ENCODE measurements around the gene RELN.

RELN gene

DNA sequence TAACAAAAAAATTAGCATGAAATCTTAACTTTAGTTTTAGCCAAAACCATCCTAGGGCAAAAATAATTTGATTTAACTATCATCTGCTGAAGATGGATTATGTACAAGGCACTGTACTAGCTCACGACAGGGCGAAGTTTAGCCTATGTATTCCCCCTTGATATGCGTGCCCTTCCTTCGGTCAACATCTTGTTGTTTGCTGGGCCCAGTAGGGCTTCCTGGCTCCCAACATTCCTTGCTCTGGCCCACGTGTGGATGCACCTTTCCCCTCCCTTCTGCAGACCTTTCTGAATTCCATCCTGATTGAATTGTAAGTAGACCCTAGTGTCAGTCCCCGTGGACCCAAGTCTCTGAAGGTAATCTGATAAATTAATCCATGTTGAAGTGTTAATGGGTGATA, 212.0 kb downstream of the RELN start:
- no peak for DNase-seq

- DNase-seq, result no peak
Measured at GRCh38 chr7:103773726-103774125, 215.7 kb downstream of the RELN start.

DNA sequence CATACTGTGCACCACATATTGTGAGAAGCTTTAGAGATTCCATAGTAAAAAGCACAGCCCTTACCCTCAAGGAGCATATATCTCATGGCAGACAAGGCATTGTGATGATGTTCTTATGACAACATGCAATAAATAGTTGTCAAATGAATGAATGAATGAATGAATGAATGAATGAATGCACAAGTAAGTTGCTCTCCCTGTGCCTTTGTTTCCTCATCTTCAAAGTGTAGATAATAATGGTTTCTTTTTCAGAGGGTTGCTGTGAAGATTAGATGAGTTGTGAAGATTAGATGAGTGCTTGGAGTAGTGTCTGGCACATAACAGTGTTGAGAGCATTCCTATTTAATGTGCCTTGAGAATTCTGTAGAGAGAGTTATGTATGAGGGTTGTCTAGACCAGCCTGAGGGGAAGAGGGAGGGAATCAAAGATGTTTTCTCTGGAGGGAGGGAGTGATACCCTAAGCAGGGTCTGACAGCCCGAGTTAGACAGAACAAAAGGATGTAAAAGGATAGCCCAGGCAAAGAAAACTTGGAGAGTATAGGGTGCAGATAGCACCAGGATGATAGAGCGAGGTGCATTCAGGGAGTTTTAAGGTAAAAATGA, 217.2 kb downstream of the RELN start:
- DNase-seq, result no peak

DNA sequence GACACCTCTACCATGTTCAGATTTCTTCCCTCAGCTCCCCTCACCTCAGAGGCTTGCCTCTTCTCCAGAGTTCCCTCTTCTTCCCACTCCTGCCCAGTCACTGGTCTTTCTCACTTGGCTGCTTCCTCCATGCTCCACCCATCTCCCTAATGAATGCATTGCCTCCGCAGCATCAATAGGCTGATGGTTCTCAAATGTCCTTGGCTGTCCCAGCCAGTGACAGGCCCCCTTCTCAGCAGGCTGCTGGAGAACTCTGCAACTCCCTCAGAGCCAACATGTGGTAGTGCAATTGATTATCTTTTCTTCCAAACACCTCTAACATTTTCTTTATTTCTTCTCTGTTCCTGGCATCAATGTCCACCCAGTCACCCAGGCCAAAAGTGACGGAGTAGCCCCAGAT, 218.2 kb downstream of the RELN start:
- no peak for DNase-seq

- DNase-seq, result no peak
Measured at GRCh38 chr7:103766660-103767059, 222.8 kb downstream of the RELN start.

- no peak for DNase-seq
Measured at GRCh38 chr7:103765901-103766300, 223.6 kb downstream of the RELN start.

GRCh38 chr7:103764901-103765300, 224.6 kb downstream of the RELN start:
- DNase-seq, result no peak

DNA sequence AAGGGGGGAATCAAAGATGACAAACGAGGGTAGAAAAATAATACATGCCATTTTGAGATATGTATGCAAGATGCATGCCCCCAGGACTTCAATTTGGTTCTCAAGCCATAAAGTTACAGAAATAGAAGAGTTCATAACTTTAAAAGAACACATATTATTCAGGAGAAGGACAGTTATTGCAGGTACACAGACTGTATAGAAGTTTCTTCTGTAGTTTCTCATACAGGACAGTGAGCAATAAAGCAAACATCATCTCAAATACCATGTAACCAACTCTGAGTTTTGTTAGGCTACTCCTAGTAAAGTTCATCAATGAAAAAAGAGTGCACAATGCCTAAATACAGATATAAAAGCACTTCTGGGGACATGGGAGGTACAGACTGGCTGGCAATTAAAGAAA, 226.6 kb downstream of the RELN start:
- no peak for DNase-seq

DNA sequence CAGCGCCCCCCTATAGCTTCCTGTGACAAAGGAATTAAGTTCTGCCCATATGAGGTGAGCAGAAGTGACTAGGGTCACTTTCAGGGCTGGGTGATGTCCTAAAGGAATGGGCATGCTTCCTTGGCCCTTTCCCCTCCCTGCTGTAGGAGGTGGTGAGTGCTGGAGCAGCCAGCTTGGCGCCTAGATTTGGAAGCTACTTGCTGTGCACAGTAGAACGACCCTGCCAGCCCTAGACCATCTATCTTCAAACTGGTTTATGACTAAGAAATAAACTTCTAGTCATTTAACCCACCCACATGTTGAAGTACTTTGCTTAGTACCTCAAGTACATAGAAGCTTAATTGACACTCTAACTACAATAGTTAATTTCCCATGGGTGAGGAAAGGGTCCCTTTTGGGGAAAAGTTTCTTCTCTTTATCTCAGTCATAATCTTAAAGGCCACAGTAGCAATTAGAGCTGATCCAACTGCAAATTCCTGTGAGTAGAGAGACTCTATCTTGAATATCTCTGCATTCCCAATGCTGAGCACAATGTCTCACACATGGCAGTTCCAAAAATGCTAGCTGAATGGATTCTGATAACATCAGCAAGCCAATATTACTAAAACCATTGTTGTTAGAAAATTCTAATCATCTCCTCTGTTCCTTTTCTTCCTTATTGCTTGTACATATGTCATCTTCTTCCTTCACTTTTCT, 227.2 kb downstream of the RELN start:
- DNase-seq, result no peak

DNA sequence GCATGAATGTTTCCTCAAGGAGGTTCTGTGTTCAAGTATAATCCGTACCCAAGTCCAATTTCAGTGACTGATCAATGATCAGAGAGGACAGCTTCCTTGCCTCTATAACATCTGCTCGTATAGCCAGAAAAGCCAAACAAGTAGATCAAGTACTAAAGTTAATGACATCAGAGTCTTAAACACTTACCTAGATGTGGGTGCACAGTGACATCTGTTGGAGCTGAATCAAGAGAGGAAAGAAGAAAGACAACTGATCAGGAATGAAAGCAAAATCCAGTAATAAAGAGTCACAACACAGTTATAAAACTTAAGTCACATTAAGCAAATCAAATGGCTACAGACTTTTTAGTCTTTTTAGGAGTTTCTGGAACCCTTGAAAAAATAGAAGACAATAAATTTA, 236.5 kb downstream of the RELN start:
- DNase-seq, result no peak

GRCh38 chr7:103751311-103751880, 238.1 kb downstream of the RELN start:
- no peak for DNase-seq

GRCh38 chr7:103748680-103749079, 240.8 kb downstream of the RELN start:
- DNase-seq, result no peak

DNA sequence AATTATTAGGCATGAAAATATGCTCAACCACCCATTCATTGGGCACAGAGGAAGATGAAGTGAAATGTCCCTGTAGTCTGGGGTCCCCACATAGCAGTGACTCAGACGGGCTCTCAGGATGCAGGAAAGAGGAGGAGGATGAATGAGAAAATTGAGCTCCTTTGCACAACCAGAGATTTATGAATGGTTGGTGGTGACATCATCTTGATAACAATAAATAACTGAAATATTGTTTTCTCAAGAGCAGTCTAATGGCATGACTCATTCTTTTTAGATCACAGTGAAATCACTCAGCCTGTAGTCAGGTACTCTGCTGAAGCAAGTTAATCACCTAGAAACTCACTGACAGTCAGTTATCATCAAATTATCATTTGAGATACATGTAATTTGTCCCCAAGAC, 254.1 kb downstream of the RELN start:
- no peak for DNase-seq

DNA sequence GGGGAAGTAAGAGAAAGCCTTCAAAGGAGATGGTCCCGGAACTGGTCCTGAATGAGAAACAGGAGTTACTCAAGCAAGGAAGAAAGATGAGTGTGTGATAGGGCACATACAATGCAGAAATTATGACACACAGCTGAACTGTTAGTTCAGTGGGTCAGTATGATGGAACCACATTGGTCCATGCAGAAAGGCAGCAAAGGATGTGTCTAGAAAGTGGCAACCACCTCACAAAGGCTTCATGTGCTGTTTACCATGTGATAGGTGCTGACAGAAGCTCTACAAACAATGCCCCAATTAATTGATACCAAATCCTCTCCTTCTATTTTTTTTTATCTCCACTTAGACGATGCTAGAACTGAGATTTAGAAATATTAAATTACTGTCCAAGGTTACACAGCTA, 258.3 kb downstream of the RELN start:
- DNase-seq, result no peak

DNA sequence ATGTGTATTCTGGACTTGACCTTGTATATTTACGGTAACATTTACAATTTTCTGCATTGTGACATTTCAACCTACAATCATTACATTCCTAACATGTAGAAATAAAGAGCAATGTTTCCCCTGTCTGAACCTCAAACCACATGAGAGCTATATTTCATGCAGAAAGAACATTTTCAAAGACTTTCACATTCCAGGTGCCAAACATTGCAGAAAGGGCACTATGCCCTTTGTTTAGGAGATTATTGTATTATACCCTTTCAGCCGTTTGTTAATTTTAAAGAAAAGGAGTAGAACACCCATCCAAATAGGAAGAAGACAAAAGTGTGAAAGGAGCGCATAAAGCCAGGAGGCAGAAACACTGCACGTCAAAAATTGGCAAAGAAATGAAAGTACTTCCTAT, 260.4 kb downstream of the RELN start:
- DNase-seq, result no peak

DNA sequence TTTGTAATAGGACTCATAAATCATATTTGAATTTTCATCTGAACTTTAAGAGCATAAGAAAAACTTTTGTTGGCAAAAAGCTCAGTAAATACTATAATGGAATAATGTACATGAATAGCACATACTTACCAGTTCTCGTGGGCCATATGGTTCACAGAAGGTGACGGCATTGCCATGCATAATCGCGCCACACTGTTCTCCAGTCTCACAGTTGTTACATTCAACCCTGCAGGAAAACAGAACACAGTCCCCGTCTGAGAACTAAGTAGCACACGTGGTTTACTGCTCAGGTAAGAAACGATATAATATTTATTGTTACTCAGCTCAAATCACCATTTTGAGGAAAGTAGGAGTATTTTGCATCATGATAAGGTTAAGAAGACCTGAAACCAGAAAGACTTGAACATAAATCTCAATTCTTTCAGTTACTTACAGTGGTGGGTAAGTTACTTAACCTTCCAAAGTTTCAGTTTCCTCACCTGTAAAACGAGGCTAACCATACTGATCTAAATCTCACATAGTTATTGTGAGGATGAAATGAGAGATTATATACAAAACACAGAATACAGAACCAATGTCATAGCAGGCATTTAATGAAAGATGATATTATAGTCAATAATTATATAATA, 261.4 kb downstream of the RELN start:
- no peak for DNase-seq

- no peak for DNase-seq
Measured at GRCh38 chr7:103719070-103719469, 270.4 kb downstream of the RELN start.

GRCh38 chr7:103718482-103719061, 270.9 kb downstream of the RELN start:
- no peak for DNase-seq

GRCh38 chr7:103717574-103717973, 271.9 kb downstream of the RELN start:
- DNase-seq, result no peak

DNA sequence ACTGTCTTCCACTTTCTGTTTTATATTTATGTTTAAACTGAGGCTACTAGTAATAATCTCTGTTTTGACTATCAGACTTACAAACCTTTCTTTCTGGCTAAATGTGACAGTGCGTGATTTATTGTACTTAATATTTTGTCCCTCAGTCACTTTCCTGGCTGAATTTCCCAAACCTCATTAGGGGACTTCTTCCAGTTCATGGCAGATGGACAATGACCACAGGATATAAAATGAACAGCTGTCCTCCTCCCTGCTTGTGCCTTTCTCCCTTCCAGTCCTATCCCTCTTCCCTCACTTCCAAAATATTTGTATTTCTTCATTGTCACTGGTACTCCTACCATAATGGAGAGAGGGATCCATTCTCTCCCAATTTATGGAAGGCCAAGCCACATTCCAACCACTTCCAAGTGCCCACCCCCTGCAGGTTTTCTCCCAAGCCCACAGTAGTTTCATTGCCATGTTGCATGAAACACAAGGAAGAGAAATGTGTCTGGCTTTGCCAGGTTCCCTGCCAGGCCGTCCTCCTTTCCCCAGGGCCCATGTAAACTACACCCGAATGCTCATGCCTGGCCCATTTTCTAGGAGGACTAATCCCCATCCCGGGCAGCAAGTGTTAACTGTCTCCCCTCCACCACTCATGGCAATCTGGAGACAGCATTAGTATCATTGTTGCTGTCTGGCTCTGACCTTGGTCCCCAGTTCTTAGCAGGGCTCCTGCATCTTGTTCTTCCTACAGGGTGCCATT, 273.9 kb downstream of the RELN start:
- no peak for DNase-seq

GRCh38 chr7:103714376-103714927, 275.0 kb downstream of the RELN start:
- no peak for DNase-seq

DNA sequence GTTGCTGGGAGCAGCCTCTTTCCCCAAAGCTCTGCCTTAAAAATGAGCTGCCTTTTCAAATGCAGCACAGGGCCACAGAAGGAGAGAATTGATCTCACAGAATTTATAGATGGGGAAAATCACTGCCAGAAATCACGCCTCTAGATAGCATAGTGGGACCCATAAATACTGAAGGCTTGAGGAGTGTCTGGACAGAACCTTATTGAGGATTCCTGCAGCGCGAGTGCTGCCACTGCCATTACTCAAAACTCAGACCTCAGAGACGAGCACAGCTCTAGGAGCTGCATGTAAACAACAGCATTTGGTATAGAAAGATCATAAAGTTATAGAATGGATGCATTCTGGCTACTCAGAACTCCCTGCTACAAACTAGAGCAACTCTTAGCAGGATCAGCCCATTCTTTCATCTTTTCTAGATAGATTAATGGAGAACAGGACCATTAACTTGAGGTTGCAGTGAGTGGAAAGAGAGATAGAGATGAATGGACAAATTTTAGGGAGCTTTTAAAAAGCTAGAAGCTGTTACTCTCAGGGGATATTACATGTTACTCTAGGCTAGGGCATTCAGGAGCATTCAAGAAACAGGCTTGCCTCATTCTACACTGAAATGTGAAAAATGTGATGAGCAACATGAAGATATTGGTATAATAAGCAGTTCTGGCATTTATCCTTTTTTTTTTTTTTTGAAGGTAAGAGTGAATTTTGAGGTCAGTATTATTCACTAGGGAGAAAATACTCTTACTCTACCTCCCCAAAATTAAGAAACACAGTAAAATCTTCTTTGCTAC, 276.3 kb downstream of the RELN start:
- no peak for DNase-seq
